DND-41 (cell line): ENCODE measurements around the gene GLTP.

ENCODE experiments used
- ATAC-seq: fragments of 200-7000 bp; cut with Tn5 transposase; 3 replicates; pipeline ENCODE4 v1.9.1; 2021; ENCODE audit warnings: low read depth; ENCODE audit not compliant: insufficient read depth
- DNase-seq: peaks from one replicate; pipeline ENCODE4 v3.0.0-alpha.2; 2020
- H2AFZ ChIP-seq: 2 replicates; pipeline ENCODE4 v1.6.0; 2012; ENCODE audit warnings: low read depth, low read length
- H3K27ac ChIP-seq: 2 replicates; pipeline ENCODE4 v1.5.1; 2012; ENCODE audit warnings: low read length, inconsistent platforms
- H3K27me3 ChIP-seq: fragments of 200-600 bp; sonication (generic); 2 replicates; pipeline ENCODE4 v1.6.0; 2012; ENCODE audit warnings: low read length, mild to moderate bottlenecking, inconsistent platforms; ENCODE audit not compliant: insufficient read depth, poor library complexity
- H3K36me3 ChIP-seq: 2 replicates; pipeline ENCODE4 v1.5.1; 2012; ENCODE audit warnings: low read length, inconsistent platforms; ENCODE audit not compliant: insufficient read depth
- H3K4me1 ChIP-seq: 2 replicates; pipeline ENCODE4 v1.5.1; 2012; ENCODE audit warnings: mild to moderate bottlenecking, low read length; ENCODE audit not compliant: insufficient read depth
- H3K4me2 ChIP-seq: 2 replicates; pipeline ENCODE4 v1.6.0; 2012; ENCODE audit warnings: mild to moderate bottlenecking, moderate library complexity, low read length, inconsistent platforms; ENCODE audit not compliant: insufficient read depth
- H3K4me3 ChIP-seq, 2 experiments: fragments of 200-600 bp in 1 of 2; shearing (Covaris generic) in 1 of 2; 2 replicates each; pipeline ENCODE4 v1.5.1; 2012 to 2016; ENCODE audit warnings: inconsistent platforms in 2 of 2, low read length in 2 of 2, mild to moderate bottlenecking in 2 of 2, low read depth in 1 of 2, moderate library complexity in 1 of 2
- H3K79me2 ChIP-seq: 2 replicates; pipeline ENCODE4 v1.6.0; 2012; ENCODE audit warnings: low read length, inconsistent platforms; ENCODE audit not compliant: insufficient read depth
- H3K9ac ChIP-seq: 2 replicates; pipeline ENCODE4 v1.6.0; 2012; ENCODE audit warnings: low read depth, mild to moderate bottlenecking, inconsistent platforms, low read length, moderate library complexity
- H3K9me3 ChIP-seq: 2 replicates; pipeline ENCODE4 v1.5.1; 2012; ENCODE audit warnings: low read length, moderate library complexity, mild to moderate bottlenecking, inconsistent platforms; ENCODE audit not compliant: insufficient read depth, severe bottlenecking
- H4K20me1 ChIP-seq: 2 replicates; pipeline ENCODE4 v1.6.0; 2012; ENCODE audit warnings: low read length; ENCODE audit not compliant: insufficient read depth
- EZH2 ChIP-seq: IDR thresholded peaks from 3 replicates; pipeline ENCODE4 v1.6.1; 2012; ENCODE audit warnings: borderline replicate concordance, low read depth, mild to moderate bottlenecking, moderate library complexity, low read length, inconsistent platforms; ENCODE audit not compliant: severe bottlenecking
- TF ChIP-seq, protein P1 (sequence below): IDR thresholded peaks from 2 replicates; pipeline ENCODE4 v1.5.1; 2012; ENCODE audit warnings: borderline replicate concordance, low read length, moderate library complexity, mild to moderate bottlenecking; ENCODE audit not compliant: poor library complexity, severe bottlenecking; ENCODE audit errors: extremely low read depth

Gene GLTP

DNA sequence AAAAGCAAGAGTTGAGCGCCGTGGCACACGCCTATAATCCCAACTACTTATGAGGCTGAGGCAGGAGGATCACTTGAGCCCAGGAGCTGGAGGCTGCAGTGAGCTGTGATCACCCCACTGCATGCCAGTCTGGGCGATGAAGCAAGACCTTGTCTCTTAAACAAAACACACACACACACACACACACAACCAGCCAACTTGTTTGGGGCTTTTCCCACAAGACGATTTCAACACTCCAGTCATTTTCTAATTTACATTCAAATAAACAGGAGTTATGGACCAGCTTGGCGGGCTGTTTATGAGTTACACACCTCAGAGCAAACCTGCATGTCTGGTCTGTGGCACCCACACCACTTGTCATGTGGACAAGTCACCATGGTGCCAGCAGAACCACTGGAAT is 6.7 kb downstream of the GLTP start:
- Histone ChIP-seq H2AFZ (no peak overlapping the region), H3K27me3 (no peaks in the 10 kb centered on the region), H4K20me1 (peaks cover 18% of the 10 kb centered on the region; the same call in 1 of the 2 replicates), H3K9me3 (no peaks in the 10 kb centered on the region), H3K9ac (no peak overlapping the region), H3K79me2 (peaks cover 23% of the 10 kb centered on the region), H3K4me1 (peaks cover 10% of the 10 kb centered on the region), H3K27ac (no peak overlapping the region), H3K36me3 (0 out of 2 replicates have a peak, but pooled peaks cover 9% of the 10 kb centered on the region), H3K4me3 (no peak overlapping the region), H3K4me2 (no peak overlapping the region)
- DNase-seq (no peak), ATAC-seq (no peak)
- no peak for TF ChIP-seq EZH2
- TF ChIP-seq, protein P1, sequence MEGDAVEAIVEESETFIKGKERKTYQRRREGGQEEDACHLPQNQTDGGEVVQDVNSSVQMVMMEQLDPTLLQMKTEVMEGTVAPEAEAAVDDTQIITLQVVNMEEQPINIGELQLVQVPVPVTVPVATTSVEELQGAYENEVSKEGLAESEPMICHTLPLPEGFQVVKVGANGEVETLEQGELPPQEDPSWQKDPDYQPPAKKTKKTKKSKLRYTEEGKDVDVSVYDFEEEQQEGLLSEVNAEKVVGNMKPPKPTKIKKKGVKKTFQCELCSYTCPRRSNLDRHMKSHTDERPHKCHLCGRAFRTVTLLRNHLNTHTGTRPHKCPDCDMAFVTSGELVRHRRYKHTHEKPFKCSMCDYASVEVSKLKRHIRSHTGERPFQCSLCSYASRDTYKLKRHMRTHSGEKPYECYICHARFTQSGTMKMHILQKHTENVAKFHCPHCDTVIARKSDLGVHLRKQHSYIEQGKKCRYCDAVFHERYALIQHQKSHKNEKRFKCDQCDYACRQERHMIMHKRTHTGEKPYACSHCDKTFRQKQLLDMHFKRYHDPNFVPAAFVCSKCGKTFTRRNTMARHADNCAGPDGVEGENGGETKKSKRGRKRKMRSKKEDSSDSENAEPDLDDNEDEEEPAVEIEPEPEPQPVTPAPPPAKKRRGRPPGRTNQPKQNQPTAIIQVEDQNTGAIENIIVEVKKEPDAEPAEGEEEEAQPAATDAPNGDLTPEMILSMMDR: no peak

DNA sequence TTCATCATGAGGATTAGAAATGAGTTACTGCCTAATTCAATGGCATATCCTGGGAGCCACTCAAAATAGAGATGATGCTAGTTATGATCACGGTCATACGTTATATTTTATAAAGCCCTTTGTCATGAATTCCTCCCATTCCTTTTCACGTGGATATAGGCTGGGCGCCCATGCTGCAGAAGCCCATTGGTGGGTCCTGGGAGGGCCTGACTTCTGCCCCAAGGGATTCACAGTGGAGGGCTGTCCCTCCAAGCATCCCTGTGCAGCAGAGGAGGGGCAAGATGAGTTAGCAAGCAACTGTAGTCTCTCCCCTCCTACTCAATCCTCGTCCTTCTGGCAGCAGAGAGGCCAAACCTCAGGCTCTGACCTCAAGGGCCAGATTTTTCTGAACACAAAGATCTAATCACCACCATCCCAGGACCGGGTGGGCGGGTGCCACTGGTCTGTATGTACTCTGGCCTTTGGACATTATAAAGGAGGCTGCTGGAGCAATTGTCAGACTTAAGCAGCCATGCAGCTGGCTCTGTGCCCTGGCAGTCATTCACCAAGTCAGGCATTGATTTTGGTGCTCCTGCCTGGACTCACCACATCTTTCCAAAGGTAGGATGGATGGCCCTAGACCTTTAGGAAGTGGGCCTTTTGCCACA is 8.6 kb downstream of the GLTP start:
- Histone ChIP-seq H3K36me3 (0 out of 2 replicates have a peak, but pooled peaks cover 9% of the 10 kb centered on the region), H3K79me2 (peaks cover 9% of the 10 kb centered on the region), H3K4me1 (no peaks in the 10 kb centered on the region), H4K20me1 (peaks cover 12% of the 10 kb centered on the region; the same call in 1 of the 2 replicates), H3K4me2 (no peak overlapping the region), H3K4me3 (no peak overlapping the region), H3K9me3 (no peaks in the 10 kb centered on the region), H3K27me3 (no peaks in the 10 kb centered on the region), H3K9ac (no peak overlapping the region), H2AFZ (no peak overlapping the region), H3K27ac (no peak overlapping the region)
- DNase-seq (no peak), ATAC-seq (no peak)
- TF ChIP-seq, protein P1: no peak
- no peak for TF ChIP-seq EZH2

DNA sequence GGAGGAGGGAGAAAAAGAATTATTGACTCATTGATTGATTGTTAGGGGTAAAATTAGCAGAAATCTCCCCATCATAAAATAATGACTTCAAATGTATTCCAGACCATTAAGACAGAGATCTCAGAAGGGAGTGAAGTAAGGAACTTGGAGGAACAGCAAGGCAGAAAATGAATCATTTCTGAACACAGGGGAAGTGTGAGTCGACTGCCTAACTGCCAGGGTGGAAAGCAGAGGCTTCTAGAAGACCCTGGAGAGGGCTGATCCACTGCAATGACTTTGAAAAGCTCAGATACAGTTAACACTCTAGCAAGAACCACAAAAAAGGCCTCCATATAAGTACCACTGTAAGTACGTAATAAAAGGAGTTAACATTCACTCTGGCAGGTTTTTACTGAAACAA is 9.7 kb downstream of the GLTP start:
- Histone ChIP-seq H2AFZ (no peak overlapping the region), H4K20me1 (peaks cover 12% of the 10 kb centered on the region; the same call in 1 of the 2 replicates), H3K79me2 (peaks cover 9% of the 10 kb centered on the region), H3K9ac (no peak overlapping the region), H3K9me3 (no peaks in the 10 kb centered on the region), H3K4me3 (no peak overlapping the region), H3K36me3 (0 out of 2 replicates have a peak, but pooled peaks cover 9% of the 10 kb centered on the region), H3K27ac (no peak overlapping the region; the same call in 1 of the 2 replicates), H3K4me2 (no peak overlapping the region), H3K27me3 (no peaks in the 10 kb centered on the region), H3K4me1 (no peaks in the 10 kb centered on the region)
- TF ChIP-seq EZH2: no peak
- TF ChIP-seq, protein P1: no peak
- ATAC-seq (no peak), DNase-seq (no peak)
